H7 (cell line): ENCODE measurements around the gene ARSB. TPM values are rescaled to one million over a fixed set of nuclear protein-coding genes. Genes with fewer than 3 reads are reported as not detected.

Experiments used
- DNase-seq: peaks from one replicate; pipeline ENCODE4 v3.0.0; 2012
- H3K27me3 ChIP-seq: 2 replicates; pipeline ENCODE4 v1.6.0; 2011; ENCODE audit warnings: mild to moderate bottlenecking, low read length; ENCODE audit not compliant: control insufficient read depth, insufficient read depth
- H3K36me3 ChIP-seq: replicated peaks from 2 replicates; pipeline ENCODE4 v1.5.1; 2011; ENCODE audit warnings: low read length; ENCODE audit not compliant: control insufficient read depth, insufficient read depth
- H3K4me3 ChIP-seq: 2 replicates; pipeline ENCODE4 v1.5.1; 2011; ENCODE audit warnings: low read depth, mild to moderate bottlenecking, control low read depth, low read length, moderate library complexity; ENCODE audit not compliant: insufficient read depth
- total RNA-seq: library from RNA; depleted of rRNA; stranded (reverse); fragments of >200 nt; shearing (Covaris generic); gene quantifications from 2 replicates; pipeline ENCODE4 v1.2.3, GENCODE V29; 2014

The ARSB gene
- total RNA-seq, 1 experiment from 2014 or later: 9.0 TPM

DNA sequence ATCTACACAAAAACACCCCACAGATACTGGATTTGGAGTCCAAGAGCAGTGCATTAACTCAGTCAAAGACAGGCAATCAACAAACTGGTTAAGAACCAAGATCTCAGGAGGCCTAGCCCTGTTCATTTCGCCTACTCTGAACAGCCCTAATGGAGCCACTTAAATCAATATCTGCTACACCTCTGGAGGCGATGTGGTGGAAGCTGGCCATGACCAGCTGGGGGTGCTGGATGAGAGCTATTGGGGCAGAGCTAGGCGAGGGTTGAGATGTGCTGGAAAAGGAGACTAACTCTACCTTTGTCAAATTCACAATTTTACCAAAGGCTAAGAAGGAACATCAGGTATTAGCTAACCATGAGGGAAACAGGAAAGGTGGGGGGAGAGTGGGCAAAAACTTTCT is 23.3 kb upstream of the ARSB start:
- peak; percentile 16 for DNase-seq
- Histone ChIP-seq H3K36me3 (no peaks in the 10 kb centered on the region), H3K4me3 (no peak overlapping the region), H3K27me3 (no peaks in the 10 kb centered on the region)

- Histone ChIP-seq H3K27me3 (no peaks in the 10 kb centered on the region), H3K36me3 (no peaks in the 10 kb centered on the region), H3K4me3 (no peak overlapping the region)
- DNase-seq: no peak
Observed at GRCh38 chr5:79007872-79008271, 22.8 kb upstream of the ARSB start.

GRCh38 chr5:79005936-79006631 is 21.0 kb upstream of the ARSB start:
- H3K4me3 ChIP-seq: no peak overlapping the region
- H3K36me3 ChIP-seq: no peaks in the 10 kb centered on the region
- no peak for DNase-seq
- H3K27me3 ChIP-seq: no peaks in the 10 kb centered on the region

GRCh38 chr5:79005151-79005550 is 20.0 kb upstream of the ARSB start:
- H3K36me3 ChIP-seq: no peaks in the 10 kb centered on the region

DNA sequence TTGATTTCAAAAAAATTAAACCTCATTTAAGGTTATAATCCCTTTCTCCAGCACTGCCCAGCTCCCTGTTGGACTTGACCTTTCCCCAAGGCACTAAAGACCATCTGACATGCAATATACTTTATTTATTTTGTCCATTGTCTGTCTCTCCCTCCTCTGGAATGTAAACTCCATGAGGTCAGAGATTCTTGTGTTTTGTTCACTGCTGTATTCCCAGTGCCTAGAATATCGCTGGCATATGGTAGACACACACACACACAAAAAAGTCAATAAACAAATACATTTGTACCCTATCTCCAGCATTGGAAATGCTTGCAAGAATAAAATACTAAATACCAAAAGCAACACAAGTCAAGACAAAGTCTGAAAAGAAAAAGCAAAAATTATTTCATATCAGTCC is 17.3 kb upstream of the ARSB start:
- Histone ChIP-seq H3K4me3 (no peak overlapping the region), H3K36me3 (no peaks in the 10 kb centered on the region), H3K27me3 (no peaks in the 10 kb centered on the region)
- no peak for DNase-seq

More at GRCh38 chr5:79005151-79005550, 20.0 kb upstream of the ARSB start:
- DNase-seq: no peak
- Histone ChIP-seq H3K4me3 (no peak overlapping the region), H3K27me3 (no peaks in the 10 kb centered on the region)

GRCh38 chr5:79001471-79001870 is 16.4 kb upstream of the ARSB start:
- Histone ChIP-seq H3K27me3 (no peaks in the 10 kb centered on the region), H3K4me3 (no peak overlapping the region), H3K36me3 (no peaks in the 10 kb centered on the region)
- no peak for DNase-seq

GRCh38 chr5:78997090-78997489 is 12.0 kb upstream of the ARSB start:
- no peak overlapping the region for H3K4me3 ChIP-seq
- no peak for DNase-seq
- no peaks in the 10 kb centered on the region for H3K36me3 ChIP-seq
- no peaks in the 10 kb centered on the region for H3K27me3 ChIP-seq

DNA sequence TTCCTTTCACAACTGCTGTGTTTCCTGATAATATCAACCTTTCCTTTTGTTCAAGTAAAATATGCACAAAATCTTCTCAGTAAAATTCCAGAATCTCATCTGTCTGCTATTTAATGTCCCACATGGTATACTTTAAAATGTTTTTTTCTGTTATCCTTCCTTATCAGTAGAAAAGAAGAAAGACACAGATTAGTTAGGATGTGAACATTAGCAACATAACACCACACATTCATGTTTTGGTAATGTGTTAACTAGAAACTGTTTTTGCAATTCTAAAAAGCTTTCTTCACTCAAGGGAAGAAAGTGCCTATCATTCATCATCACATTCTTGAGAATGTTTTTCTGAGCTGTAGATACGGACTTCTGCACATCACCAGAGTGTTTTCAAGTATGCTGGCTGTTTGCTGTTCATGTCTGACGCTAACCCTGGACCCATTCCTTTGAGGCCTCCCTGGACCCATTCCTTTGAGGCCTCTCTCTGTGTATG is 10.5 kb upstream of the ARSB start:
- DNase-seq: no peak
- Histone ChIP-seq H3K4me3 (no peak overlapping the region), H3K36me3 (no peaks in the 10 kb centered on the region), H3K27me3 (no peaks in the 10 kb centered on the region)

GRCh38 chr5:78993165-78993564 is 8.1 kb upstream of the ARSB start:
- no peak for DNase-seq
- no peak overlapping the region for H3K4me3 ChIP-seq
- no peaks in the 10 kb centered on the region for H3K27me3 ChIP-seq
- no peaks in the 10 kb centered on the region for H3K36me3 ChIP-seq

DNA sequence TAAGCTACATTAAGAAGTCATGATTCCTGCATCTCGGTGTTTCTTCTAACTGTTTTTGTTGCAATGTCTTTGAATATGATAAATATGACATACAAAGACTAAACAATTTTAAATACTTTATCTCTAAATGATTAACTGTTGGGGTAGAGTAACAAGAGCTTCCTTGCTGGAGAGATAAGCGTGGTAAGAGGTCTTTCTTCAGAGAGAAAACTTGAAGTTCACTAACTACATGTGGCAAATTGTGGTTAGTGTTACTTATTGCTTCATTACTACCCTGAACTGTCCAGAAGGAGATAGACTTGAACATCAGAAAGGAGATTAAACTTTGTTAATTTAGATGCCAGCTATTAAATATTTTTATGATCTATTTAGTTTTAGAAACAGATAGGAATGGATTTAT is 7.0 kb upstream of the ARSB start:
- Histone ChIP-seq H3K36me3 (no peaks in the 10 kb centered on the region), H3K27me3 (no peaks in the 10 kb centered on the region), H3K4me3 (no peak overlapping the region)
- DNase-seq: no peak

- H3K27me3 ChIP-seq: no peaks in the 10 kb centered on the region
- no peak for DNase-seq
- H3K36me3 ChIP-seq: no peaks in the 10 kb centered on the region
- H3K4me3 ChIP-seq: no peak overlapping the region
Observed at GRCh38 chr5:78989080-78989479, 4.0 kb upstream of the ARSB start.

DNA sequence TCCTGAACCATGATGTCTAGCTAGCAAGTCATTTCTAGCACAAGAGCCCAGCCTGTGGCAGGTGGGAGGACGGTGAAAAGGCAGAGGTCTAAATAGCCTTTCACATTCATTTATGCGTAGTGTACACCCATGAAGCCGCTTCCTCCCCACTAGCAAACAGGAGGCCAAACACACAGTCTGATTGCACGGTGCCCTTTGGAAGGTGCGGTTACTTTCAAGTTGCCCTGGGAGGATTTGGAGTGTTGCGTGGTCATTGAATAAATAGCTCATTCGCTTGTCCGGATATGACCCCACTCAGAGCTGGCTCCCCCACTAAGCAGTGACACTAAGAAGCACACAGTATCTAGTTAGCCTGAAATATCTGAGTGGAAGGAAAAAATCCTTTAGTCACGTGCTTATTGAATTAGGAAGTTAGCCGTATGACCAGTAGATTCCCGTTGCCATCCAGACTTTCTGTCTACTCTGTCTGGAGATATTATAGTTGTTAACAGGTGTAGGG is 664 bp upstream of the ARSB start:
- peak overlapping the region; percentile 79 for H3K4me3 ChIP-seq
- H3K27me3 ChIP-seq: no peaks in the 10 kb centered on the region
- peak; percentile 17 for DNase-seq
- no peaks in the 10 kb centered on the region for H3K36me3 ChIP-seq

DNA sequence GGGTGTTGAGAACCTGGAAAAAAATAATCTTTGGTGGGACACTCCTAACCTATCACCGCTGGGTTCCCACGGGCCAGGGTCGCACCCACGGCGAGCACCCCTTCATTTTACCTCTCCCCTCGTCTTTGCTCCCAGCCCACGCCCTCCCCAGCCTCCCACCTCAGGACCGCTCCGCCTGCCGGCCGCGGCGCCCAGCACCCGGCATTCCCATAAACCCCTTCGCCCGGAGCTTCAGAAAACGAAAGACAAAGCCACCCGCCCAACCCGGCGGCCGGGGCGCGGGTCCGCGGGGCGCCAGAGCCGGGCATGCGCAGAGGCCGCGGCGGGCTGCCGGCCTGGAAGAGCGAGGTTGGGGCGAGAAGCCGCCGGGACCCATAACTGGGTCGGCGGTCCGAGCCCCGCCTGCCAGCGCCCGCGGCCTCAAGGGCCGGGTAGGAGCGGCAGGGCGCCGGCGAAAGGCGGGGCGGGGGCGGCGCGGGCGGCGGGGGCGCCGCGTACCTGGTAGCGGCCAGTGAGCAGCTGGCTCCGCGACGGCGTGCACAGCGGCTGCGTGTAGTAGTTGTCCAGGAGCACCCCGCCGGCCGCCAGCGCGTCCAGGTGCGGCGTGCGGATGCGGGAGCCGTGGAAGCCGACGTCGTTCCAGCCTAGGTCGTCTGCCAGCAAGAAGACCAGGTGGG is 533 bp downstream of the ARSB start:
- peak; percentile 95 for DNase-seq
- Histone ChIP-seq H3K36me3 (no peaks in the 10 kb centered on the region), H3K4me3 (peak overlapping the region; percentile 79), H3K27me3 (no peaks in the 10 kb centered on the region)

- no peaks in the 10 kb centered on the region for H3K27me3 ChIP-seq
- peak; percentile 45 for DNase-seq
- H3K4me3 ChIP-seq: peak overlapping the region; percentile 58
- H3K36me3 ChIP-seq: no peaks in the 10 kb centered on the region
Observed at GRCh38 chr5:78983601-78984438, 1.3 kb downstream of the ARSB start.
